Thyroid gland (tissue), 4 donors: Measurements from ENCODE around the gene TICRR.

Experiments used
- CTCF ChIP-seq, 6 experiments: fragments of 200-600 bp in 3 of 6; fragments of 450-650 bp in 3 of 6; sonication (generic) in 3 of 6; IDR thresholded peaks; one replicate each; pipeline ENCODE4 v1.5.1; 2016 to 2019; ENCODE audit warnings: antibody characterized with exemption in 6 of 6, mild to moderate bottlenecking in 2 of 6, inconsistent platforms in 1 of 6, moderate library complexity in 1 of 6
- POLR2A ChIP-seq, 2 donors: fragments of 450-650 bp; IDR thresholded peaks; one replicate each; pipeline ENCODE4 v1.6.1; 2017; ENCODE audit warnings: antibody characterized with exemption in 2 of 2, mild to moderate bottlenecking in 2 of 2, moderate library complexity in 1 of 2

GRCh38 chr15:89555768-89556167 lies 19.5 kb upstream of the TICRR start:
- TF ChIP-seq CTCF (IDR thresholded peaks at IDR 0.05) (no peak), POLR2A (IDR thresholded peaks at IDR 0.05) (no peak)
